Thoracic aorta (tissue), 2 donors: ENCODE results near the gene REV3L. TPM values are rescaled to one million over a fixed set of nuclear protein-coding genes. Genes with fewer than 3 reads are reported as not detected.
A peak's percentile ranks its signal among the peaks of the same experiment; 100 is the strongest.

ENCODE experiments used
- ATAC-seq: fragments of 150-250 bp; one replicate; pipeline ENCODE4 v1.8.0; 2017; ENCODE audit warnings: low read depth; ENCODE audit not compliant: insufficient number of reproducible peaks, low FRiP score
- DNase-seq: peaks from one replicate; pipeline ENCODE4 v3.0.0-alpha.2; 2020; ENCODE audit warnings: low spot score
- H3K27ac ChIP-seq, 2 donors: fragments of 200-600 bp; sonication (generic); 1 replicate in 1 of 2; 2 replicates in 1 of 2; pipeline ENCODE4 v1.5.1; 2016; ENCODE audit warnings: mild to moderate bottlenecking in 2 of 2, moderate library complexity in 2 of 2
- H3K27me3 ChIP-seq: fragments of 200-600 bp; sonication (generic); replicated peaks from 2 replicates; pipeline ENCODE4 v1.6.0; 2016; ENCODE audit warnings: mild to moderate bottlenecking; ENCODE audit not compliant: insufficient read depth
- H3K36me3 ChIP-seq: fragments of 200-600 bp; sonication (generic); one replicate; pipeline ENCODE4 v1.5.1; 2016
- H3K4me1 ChIP-seq, 2 donors: fragments of 200-600 bp; sonication (generic); 1 replicate in 1 of 2; 2 replicates in 1 of 2; pipeline versions ENCODE4 v1.5.1 to v1.6.0; 2016; ENCODE audit warnings: low read depth in 2 of 2, mild to moderate bottlenecking in 1 of 2; ENCODE audit not compliant: control insufficient read depth in 1 of 2
- H3K4me3 ChIP-seq: fragments of 200-600 bp; sonication (generic); 2 replicates; pipeline ENCODE4 v1.5.1; 2016; ENCODE audit warnings: mild to moderate bottlenecking
- H3K9me3 ChIP-seq: fragments of 200-600 bp; sonication (generic); 2 replicates; pipeline ENCODE4 v1.5.1; 2016
- total RNA-seq, 2 donors: library from RNA; depleted of rRNA; stranded (reverse); fragments of >200 nt; gene quantifications; one replicate each; pipeline versions ENCODE4 v1.1.0 to v1.2.3, GENCODE V29; 2016
- TF ChIP-seq, protein P1 (sequence below): fragments of 200-600 bp; sonication (generic); IDR thresholded peaks from one replicate; pipeline ENCODE4 v1.5.1; 2019; ENCODE audit warnings: antibody characterized with exemption

REV3L gene
- total RNA-seq, 2 donors from 2014 or later, result 25.6 to 59.8 TPM

DNA sequence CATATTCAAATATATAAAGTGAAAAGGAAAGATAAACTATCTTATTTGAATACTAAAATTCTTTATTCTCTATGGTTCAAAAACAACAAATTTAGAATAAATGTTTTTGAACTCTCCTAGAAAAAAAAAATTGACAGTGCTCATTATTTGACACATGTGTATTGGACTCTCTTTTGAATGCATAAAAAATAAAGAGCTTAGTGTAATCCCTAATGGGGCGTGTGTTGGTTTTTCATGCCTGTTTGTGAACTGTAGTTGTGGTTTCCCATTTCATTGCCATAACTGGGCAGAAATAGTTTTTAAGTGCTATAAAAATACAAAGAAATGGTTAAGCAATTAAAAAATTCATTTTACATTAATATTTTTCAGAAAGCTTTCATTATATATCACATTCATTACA lies 101.3 kb downstream of the REV3L start:
- Histone ChIP-seq H3K27me3 (no peaks in the 10 kb centered on the region), H3K4me3 (no peak overlapping the region), H3K4me1 (peaks cover 15 to 40% of the 10 kb centered on the region in 2 donors), H3K36me3 (peaks cover 14% of the 10 kb centered on the region), H3K9me3 (no peaks in the 10 kb centered on the region), H3K27ac (peak overlapping the region; percentile 58 to 66)
- ATAC-seq (no peak), DNase-seq (no peak)
- TF ChIP-seq, protein P1, sequence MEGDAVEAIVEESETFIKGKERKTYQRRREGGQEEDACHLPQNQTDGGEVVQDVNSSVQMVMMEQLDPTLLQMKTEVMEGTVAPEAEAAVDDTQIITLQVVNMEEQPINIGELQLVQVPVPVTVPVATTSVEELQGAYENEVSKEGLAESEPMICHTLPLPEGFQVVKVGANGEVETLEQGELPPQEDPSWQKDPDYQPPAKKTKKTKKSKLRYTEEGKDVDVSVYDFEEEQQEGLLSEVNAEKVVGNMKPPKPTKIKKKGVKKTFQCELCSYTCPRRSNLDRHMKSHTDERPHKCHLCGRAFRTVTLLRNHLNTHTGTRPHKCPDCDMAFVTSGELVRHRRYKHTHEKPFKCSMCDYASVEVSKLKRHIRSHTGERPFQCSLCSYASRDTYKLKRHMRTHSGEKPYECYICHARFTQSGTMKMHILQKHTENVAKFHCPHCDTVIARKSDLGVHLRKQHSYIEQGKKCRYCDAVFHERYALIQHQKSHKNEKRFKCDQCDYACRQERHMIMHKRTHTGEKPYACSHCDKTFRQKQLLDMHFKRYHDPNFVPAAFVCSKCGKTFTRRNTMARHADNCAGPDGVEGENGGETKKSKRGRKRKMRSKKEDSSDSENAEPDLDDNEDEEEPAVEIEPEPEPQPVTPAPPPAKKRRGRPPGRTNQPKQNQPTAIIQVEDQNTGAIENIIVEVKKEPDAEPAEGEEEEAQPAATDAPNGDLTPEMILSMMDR, result no peak

DNA sequence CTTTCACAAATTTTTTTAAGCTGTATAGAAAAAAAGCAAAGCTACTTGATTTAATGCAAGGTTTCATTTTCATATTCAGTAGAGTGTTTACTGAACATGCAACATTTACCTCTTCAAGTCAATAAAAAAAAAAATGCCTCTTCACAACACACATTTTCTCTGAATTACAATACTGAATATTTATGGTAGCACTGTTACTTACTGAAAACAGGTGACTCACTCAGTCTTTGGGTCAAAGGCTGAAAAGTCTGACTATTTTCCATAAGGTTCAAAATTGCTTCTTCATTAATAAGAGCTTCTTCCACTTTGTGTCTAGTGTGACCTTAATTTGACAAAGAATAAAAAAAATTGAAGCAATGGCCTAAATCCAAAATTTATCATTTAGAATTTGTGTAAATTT lies 101.9 kb downstream of the REV3L start:
- no peak for ATAC-seq
- H3K36me3 ChIP-seq, result peaks cover 18% of the 10 kb centered on the region

DNA sequence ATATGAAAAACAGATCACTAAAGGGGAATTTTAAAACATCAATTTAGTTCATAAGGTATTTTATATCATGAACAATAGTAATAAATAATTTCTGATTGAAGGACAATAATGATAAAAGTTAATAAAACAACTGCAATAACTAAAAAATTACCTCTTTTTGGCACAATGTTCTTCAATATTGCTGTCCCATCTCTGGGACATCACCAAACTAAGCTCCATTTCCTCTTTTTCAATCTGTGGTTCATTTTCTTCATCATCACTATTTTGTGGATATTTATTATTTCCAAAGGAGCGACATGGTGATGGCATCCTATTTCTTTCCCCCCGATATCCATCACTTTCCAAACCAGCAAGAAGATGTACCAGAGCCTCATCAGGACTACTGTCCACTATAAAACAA lies 103.2 kb downstream of the REV3L start:
- Histone ChIP-seq H3K27ac (no peak overlapping the region), H3K36me3 (peaks cover 26% of the 10 kb centered on the region), H3K4me1 (peaks cover 15 to 26% of the 10 kb centered on the region in 2 donors), H3K27me3 (no peaks in the 10 kb centered on the region), H3K4me3 (no peak overlapping the region), H3K9me3 (no peaks in the 10 kb centered on the region)
- TF ChIP-seq, protein P1, result no peak
- ATAC-seq (no peak), DNase-seq (no peak)

More for the DNA sequence above, 101.9 kb downstream of the REV3L start:
- no peak for DNase-seq
- TF ChIP-seq, protein P1, result no peak
- no peak overlapping the region for H3K4me3 ChIP-seq
- H3K9me3 ChIP-seq, result no peaks in the 10 kb centered on the region
- peaks cover 15 to 34% of the 10 kb centered on the region in 2 donors for H3K4me1 ChIP-seq
- no peaks in the 10 kb centered on the region for H3K27me3 ChIP-seq
- no peak overlapping the region for H3K27ac ChIP-seq

DNA sequence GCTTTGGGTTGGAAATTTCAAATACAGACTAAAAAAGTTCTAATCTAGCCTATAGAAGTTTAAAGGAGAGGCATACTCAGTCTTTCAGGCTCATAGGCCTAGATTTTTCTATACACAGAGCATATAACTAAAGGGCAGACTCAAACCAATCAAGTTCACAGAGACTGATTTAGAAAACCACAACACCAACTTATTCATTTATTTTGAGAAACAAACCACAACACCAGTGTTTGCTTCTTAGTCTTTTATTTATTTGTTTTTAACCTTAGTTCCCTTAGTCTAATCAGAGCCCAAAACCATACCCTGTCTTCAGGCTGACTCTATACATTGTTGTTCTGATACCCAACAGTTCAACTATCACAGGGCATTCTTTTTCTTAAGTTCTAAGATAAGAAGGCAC lies 103.7 kb downstream of the REV3L start:
- DNase-seq (no peak), ATAC-seq (no peak)
- H3K4me3 ChIP-seq, result no peak overlapping the region
- peaks cover 15 to 26% of the 10 kb centered on the region in 2 donors for H3K4me1 ChIP-seq
- TF ChIP-seq, protein P1, result no peak
- H3K9me3 ChIP-seq, result no peaks in the 10 kb centered on the region
- H3K27me3 ChIP-seq, result no peaks in the 10 kb centered on the region
- H3K36me3 ChIP-seq, result peaks cover 26% of the 10 kb centered on the region
- H3K27ac ChIP-seq, result no peak overlapping the region

DNA sequence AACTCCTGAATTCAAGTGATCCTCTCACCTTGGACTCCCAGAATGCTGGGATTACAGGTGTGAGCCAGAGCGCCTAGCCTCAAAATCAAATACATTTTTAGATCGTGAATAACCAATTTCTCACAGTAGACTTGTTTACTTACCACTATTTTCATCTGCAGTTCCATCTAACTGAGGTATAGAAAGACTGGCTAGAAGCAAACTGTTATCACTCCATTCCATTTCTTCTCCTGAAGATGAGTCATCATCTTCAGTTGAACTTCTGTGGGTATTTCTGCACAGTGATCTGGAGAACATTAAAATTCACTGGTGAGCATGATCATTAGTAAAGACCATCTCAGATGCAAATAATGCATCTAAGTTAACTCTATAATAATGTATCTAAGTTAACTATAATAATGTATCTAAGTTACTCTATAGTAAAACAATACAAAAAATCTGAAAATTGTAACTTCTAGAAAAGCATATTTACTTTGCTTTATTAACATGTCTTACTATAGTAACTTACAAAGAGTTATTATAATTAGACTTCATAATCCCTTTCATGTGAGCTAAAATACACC lies 105.4 kb downstream of the REV3L start:
- H3K4me1 ChIP-seq, result peaks cover 15 to 22% of the 10 kb centered on the region in 2 donors
- H3K27me3 ChIP-seq, result no peaks in the 10 kb centered on the region
- peaks cover 26% of the 10 kb centered on the region for H3K36me3 ChIP-seq
- no peak for DNase-seq
- no peak overlapping the region for H3K4me3 ChIP-seq
- TF ChIP-seq, protein P1, result no peak
- no peaks in the 10 kb centered on the region for H3K9me3 ChIP-seq
- no peak for ATAC-seq
- H3K27ac ChIP-seq, result no peak overlapping the region
